GM18873 (cell line): ENCODE measurements around the gene PRXL2B.

Experiments used
- ATAC-seq: cut with Tn5 transposase; IDR thresholded peaks from one replicate; pipeline ENCODE4 v1.9.1; 2021; ENCODE audit warnings: mild to moderate bottlenecking, moderate library complexity, moderate number of reproducible peaks; ENCODE audit not compliant: unreplicated experiment, low FRiP score

Gene PRXL2B

DNA sequence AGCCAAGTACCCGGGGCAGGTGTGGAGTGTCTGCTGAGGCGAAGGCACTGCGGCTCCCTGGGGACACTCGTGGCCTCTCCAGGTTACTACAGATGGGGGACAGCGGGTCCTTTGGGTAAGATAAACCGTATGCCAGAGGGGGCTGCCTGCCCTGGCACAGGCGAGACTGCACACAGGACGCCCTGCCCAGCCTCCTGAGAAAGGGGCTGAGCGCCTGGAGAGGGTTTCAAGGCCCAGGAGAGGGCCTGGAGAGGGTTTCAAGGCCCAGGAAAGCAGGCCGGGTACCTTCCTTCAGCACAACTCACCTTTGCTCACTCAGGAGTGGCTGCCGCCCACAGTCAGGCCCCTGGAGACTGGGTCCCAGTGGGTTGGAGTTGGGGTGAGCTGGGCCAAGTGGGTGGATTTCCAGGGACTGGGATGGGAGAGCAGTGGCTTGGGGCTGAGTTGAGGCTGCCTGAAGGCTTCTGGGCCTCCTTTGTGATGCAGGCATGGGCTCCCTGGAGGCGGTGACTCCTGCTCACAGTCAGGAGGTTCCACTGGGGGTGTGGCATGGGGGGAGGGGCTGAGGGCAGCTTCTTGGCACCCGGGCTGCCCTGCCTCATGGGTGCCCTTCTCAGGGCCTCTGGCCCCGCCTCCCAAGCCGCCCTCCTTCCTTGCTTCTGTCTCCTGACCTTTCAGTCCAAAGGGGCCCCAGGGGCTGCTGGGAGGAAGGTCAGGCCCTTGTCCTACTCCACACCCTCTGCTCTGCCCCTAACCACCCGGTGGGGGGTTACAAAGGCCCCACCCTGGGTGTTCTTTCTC, 46.2 kb downstream of the PRXL2B start, which contains the start of gene MMEL1:
Gene MMEL1, minus strand, starts transcription at position 456 of the 801 bp plus-strand sequence. CDS start 3,532 bp downstream, outside the sequence.
- ATAC-seq: no peak

DNA sequence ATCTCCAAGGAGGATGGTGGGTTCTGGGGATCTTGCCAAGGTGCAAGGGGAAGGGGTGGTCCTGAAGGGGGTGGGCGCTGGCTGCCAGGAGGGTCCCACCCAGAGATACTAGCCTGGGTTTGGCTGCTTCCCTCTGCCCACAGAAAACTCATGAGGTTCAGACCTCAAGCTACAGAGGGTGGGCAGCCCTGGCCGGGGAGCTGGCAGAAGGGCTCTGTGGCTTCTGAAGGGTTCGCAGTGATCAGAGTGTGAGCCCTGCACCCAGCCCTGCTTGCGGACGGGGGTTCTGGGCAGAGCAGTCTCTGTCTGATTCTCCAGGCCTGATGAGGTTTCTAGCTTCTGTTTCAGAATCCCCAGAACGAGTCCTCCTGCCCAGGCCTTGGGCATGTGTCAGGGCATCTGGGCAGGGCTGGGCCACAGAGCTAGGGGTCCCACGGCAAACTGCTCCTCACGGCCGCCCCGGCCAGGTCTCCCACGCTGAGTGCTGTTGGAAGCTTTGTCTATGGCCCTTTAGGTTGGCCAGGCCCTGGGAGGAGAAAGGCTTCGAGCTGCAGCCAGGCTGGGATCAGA, 46.9 kb downstream of the PRXL2B start:
- no peak for ATAC-seq

DNA sequence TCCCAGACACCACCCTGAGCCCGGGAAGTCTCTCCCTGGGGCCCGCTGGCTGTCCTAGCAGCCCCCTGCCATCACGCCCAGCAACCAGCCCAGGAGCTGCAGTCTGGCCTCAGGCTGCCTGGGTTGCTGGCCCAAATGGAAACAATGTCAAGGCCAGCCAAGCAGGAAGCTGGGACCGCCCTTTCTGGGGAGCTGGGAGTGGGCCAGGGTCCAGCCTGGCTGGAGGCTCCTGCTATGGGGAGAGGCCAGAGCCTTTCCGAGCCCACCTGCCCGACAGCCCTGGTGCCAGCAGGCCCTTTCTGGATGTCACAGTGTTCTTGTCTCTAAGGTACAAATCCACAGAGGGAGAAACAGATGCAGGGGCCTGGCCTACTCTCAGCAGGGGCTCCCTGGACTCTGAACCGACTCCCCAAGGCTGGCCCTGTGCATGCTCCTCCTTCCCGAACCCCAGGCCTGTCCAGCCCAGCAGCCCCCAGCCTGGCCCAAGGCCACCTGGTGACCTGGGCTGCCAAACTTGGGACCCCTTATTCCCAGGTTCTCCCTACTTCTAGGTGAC, 47.4 kb downstream of the PRXL2B start:
- no peak for ATAC-seq

DNA sequence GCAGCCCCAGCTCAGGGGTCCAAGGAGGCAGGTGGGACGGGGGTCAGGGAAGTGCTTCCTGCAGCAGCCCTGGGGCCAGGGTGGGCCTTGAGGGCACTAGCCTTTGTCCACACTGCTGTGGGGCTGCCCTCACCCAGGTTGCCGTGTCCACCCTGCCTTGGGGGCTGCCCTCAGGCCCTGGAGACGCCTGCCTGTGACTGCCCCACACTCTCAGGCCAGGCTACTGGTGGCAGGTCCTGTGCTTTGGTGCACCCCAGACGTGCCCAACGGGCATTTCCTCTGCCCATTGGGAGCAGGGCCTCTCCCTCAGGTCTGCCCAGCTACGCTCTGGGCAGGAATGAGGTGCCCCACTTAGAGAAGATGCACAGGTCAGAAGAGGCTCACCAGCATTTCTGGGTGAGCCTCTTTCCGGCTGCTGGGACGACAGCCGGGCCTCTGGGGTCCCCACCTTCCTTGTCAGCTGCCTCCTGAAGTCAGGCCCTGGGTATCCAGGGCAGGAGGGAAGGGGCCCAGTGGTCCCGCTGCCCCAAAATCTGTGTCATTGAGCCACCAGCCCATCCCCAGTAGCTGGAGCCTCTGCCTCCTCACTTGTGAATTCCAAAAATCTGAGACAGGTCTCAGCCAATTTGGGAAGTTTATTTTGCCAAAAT, 48.9 kb downstream of the PRXL2B start:
- ATAC-seq: no peak

DNA sequence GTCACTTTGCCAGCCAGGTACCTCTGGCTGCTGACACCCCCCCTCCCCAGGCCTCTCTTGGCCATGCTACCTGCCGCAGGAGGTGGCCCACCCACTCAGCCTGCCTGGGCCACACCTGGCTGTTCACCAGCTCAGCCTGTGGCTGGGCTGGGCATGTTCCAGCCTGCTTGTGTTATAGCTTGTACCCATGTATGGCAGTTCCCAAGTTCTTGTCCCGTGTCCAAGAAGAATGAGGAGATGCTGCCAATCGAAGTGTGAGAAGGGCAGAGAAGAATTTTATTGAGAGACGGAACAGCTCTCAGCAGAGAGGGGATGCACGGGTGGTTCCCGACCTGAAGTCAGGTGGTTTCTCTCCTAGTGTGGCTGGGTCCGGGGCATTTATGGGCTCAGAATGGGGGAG, 50.2 kb downstream of the PRXL2B start:
- no peak for ATAC-seq

DNA sequence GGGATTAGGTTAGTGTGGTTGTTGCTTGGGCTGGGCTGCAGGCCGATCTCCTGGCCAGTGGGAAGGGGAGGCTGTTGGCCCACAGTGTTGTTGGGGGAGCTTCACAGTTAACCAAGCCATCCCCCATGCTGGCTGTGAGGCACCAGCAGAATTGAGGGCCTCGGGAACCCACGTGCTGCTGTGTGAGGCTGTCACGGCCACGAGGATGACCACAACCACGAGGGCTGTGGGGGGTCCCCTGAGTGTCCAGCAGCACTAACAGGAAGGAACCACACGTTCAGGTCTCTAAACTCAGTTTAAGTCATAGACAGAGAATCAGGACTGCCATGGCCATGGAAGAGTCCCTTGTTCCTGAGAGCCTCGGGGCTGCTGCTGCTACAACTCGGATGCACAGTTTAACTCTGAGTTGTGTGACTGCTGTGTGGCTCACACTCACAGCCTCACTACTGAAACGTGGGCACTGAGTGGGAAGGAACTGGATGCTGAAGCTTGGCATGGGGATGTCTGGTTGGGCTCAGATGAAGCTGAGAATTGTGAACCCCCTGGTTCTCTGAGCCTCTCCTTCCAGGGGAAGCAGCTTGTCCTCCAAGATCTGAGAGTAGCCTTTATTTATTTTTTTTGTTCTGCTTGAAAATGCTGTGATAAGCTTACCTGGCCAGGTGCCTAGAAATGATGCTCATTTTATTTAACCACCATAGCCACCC, 51.0 kb downstream of the PRXL2B start:
- ATAC-seq: no peak

DNA sequence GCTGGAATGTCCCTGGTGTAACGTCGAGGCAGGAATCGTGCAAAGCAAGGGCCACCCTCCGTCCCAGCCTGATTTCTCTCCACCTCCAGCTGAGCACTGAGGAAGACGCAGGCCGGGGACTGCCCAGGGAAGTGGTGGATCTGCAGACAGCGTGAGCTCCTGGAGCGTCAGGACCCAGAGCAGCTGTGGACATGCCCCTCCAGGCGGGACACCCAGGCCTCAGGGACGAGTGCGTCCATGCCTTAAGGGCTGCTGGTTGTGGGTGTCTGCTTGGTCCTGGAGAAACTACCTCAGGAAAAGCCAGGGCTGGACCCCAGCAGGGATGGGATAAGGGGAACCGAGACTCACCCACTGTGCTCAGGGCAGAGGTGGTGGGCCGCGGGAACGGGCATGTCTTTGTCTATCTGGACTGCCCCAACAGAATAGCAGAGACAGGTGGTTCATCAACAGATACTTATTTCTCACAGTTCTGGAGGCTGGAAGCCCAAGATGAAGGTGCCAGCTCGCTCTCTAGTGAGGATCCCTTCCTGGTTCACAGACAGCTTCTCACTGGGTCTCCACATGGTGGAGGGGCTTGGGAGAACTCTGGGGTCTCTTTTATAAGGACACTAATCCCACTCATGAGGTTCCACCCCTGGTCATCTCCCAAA, 52.0 kb downstream of the PRXL2B start:
- no peak for ATAC-seq

DNA sequence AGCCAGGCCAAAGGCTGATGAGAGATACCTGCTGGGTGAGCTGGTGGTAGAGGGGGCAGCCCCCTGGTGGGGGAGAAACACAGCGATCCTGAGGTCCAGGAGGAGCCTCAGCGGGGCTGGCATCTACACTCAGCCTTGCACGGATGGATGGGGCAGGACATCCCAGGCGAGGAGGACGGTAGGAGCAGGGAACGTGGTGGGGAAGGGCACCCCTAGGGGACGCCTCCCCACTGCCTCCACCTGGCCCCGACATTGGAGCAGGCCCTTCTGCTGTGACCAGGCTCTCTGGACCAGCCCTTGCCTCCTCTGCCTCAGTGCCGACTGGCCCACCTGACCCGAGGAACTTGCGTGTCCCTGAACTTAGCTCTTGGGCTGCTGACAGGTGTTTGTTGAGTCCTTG, 52.6 kb downstream of the PRXL2B start:
- ATAC-seq: no peak

DNA sequence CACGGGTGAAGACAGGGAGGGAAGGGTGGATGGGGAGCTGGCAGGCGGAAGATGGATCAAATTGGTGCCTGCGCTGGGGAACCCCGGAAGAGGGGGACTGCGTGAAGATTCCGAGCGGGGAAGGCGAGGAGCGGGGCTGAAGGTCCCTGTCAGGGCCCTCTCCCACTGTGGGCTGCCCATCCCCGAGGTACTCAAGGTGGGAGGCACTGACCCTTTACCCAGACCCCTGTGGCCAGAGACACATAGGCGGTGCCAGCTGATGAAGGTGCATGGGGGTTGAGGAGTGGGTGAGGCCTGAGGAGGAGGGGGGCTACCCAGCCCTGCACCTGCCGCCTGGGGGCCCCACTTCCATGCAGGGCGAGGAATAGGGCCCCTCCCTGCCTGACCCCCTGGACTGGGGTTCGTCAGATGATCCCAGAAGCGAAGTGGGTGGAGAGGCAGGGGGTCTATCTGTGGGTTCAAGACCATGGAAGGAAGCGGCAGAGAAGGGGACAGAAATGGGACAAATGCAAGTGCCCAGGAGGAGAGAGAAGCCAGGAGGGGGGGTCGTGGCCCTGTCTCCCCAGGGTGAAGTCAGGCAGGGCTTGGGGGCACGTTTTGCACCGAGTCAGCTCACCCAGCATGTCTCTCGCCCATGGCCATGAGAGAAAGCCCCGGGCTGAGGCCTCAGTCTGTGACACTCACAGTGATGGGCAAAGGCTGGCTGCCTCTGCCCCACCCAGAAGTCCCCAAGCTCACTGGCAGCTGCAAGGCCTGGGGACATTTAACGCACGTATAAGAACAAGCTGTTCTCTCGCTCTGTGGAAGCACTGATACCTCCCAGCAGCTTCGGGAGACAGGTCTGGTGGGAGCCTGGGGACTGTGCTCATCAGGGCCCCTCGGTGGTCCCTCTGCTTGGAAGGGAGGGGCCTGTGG, 53.3 kb downstream of the PRXL2B start:
- ATAC-seq: no peak

DNA sequence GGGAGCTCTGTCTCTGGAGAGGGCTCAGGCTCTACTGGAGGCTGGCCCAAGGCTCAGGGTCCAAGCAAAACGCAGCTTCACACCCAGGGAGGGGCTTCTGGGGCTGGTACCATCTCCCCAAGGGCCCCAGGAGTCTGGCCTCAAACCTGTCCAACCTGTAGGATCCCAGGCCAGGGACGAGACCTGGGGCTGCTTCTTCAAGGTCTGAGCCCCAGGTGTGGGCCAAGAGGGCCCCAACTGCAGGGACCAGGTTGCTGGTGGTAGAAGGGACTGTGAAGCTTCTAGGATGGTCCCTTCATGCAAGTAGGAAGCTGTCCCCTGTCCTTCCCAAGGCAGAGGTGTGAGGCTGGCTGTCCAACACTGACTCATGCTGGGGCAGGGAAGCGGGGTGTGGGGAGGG, 54.0 kb downstream of the PRXL2B start:
- ATAC-seq: no peak
